Tibial nerve (tissue), 4 donors: ENCODE measurements around the gene FTCD. TPM values are rescaled to one million over a fixed set of nuclear protein-coding genes. Genes with fewer than 3 reads are reported as not detected.
"Not testable (repeated sequence)": the region's sequence is repeated elsewhere in the genome, so short reads cannot be mapped to it uniquely, and the experiment has no call there.

Experiments used
- DNase-seq, 2 donors: peaks; one replicate each; pipeline ENCODE4 v3.0.0-alpha.2; 2019; ENCODE audit warnings: low spot score in 2 of 2
- H3K27ac ChIP-seq, 4 donors: fragments of 200-600 bp; sonication (generic) in 3 of 4; one replicate each; pipeline ENCODE4 v1.5.1; 2017 to 2019; ENCODE audit warnings: mild to moderate bottlenecking in 1 of 4
- H3K27me3 ChIP-seq, 2 donors: fragments of 200-600 bp; sonication (generic) in 1 of 2; one replicate each; pipeline versions ENCODE4 v1.5.1 to v1.6.0; 2017 to 2019
- H3K36me3 ChIP-seq, 3 donors: fragments of 200-600 bp; sonication (generic); one replicate each; pipeline ENCODE4 v1.5.1; 2018 to 2019
- H3K4me1 ChIP-seq, 4 donors: fragments of 200-600 bp; sonication (generic) in 3 of 4; one replicate each; pipeline ENCODE4 v1.5.1; 2017 to 2019
- H3K4me3 ChIP-seq, 4 donors: fragments of 200-600 bp; sonication (generic) in 3 of 4; one replicate each; pipeline ENCODE4 v1.5.1; 2017 to 2019; ENCODE audit warnings: mild to moderate bottlenecking in 1 of 4, moderate library complexity in 1 of 4
- H3K9me3 ChIP-seq, 4 donors: fragments of 200-600 bp; sonication (generic) in 3 of 4; one replicate each; pipeline ENCODE4 v1.5.1; 2017 to 2019
- CTCF ChIP-seq, 5 experiments: fragments of 200-600 bp in 3 of 5; fragments of 450-650 bp in 2 of 5; sonication (generic) in 3 of 5; IDR thresholded peaks; one replicate each; pipeline ENCODE4 v1.5.1; 2016 to 2019; ENCODE audit warnings: antibody characterized with exemption in 5 of 5, mild to moderate bottlenecking in 3 of 5, moderate library complexity in 2 of 5
- EP300 ChIP-seq, 2 donors: sonication (generic); formaldehyde crosslinking; IDR thresholded peaks; one replicate each; pipeline ENCODE4 v1.6.1; 2017; ENCODE audit warnings: antibody characterized with exemption in 2 of 2, mild to moderate bottlenecking in 1 of 2
- POLR2A ChIP-seq, 2 donors: fragments of 450-650 bp; IDR thresholded peaks; one replicate each; pipeline ENCODE4 v1.6.1; 2017; ENCODE audit warnings: antibody characterized with exemption in 2 of 2, mild to moderate bottlenecking in 2 of 2, moderate library complexity in 2 of 2
- WGBS, 2 donors: methylation state at CpG; one replicate each; pipeline ENCODE4 v1.1.5; 2018; 5-methylcytosine and 5-hydroxymethylcytosine counted together
- total RNA-seq, 4 donors: library from RNA; depleted of rRNA; stranded (reverse); fragments of >200 nt; gene quantifications; one replicate each; pipeline ENCODE4 v1.1.0, GENCODE V29; 2016

FTCD gene, protein sequence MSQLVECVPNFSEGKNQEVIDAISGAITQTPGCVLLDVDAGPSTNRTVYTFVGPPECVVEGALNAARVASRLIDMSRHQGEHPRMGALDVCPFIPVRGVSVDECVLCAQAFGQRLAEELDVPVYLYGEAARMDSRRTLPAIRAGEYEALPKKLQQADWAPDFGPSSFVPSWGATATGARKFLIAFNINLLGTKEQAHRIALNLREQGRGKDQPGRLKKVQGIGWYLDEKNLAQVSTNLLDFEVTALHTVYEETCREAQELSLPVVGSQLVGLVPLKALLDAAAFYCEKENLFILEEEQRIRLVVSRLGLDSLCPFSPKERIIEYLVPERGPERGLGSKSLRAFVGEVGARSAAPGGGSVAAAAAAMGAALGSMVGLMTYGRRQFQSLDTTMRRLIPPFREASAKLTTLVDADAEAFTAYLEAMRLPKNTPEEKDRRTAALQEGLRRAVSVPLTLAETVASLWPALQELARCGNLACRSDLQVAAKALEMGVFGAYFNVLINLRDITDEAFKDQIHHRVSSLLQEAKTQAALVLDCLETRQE
- total RNA-seq = 10 to 100 TPM in 1 of 4 donors, 1 to 10 TPM in 3; 2.2 to 21.2 (median 2.5) TPM

DNA sequence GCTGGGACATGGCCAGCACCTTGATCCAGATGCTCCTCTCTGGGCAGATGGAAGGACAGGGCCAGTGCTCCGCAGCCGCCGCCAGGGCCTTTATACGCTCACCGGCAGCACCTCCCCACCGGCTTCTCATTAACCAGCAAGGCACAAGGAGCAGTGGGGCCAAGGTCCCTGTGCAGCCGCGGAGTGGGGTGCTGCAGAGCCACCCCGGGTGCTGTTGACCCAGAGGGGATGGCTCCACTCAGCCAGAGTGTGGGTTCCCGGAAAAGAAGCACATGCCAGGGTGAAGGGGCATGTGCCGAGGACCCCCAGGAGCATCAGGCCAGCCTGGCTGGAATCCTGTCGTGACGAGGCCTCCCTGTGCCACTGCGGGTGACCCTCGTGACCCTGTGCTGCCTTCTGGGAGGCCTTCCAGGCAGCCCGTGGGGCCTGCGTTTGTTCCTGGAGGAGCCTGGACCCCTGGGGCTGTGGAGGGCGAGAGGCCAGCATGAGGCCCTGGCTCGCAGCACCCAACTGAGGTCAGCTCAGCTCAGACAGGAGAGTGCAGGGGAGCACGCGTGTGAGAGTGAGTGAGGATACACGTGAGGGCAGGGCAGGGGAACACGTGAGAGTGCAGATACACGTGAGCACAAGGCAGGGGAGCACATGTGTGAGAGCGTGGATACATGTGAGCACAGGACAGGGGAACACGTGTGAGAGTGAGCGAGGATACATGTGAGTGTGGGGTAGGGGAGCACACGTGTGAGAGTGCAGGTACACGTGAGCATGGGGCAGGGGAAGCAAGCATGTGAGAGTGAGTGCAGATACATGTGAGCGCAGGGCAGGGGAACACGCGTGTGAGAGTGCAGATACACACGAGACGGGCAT is at the start of gene FTCD:
Gene FTCD, minus strand, starts transcription at position 66 of the 864 bp plus-strand sequence. Its CDS starts 56 bp downstream, at position 10.
- Histone ChIP-seq H3K27ac (no peak within 1 kb of the TSS), H3K4me1 (peaks cover 0 to 11% (median 5%) of the 10 kb centered on the region in 4 donors), H3K36me3 (no peaks in the 10 kb centered on the region), H3K4me3 (no peak within 1 kb of the TSS), H3K27me3 (peaks cover 0 to 10% of the 10 kb centered on the region in 2 donors), H3K9me3 (no peaks in the 10 kb centered on the region)
- no peak for TF ChIP-seq POLR2A (IDR thresholded peaks at IDR 0.05)
- no peak for TF ChIP-seq EP300 (IDR thresholded peaks at IDR 0.05)
- TF ChIP-seq CTCF (IDR thresholded peaks at IDR 0.05) = no peak
- WGBS, 2 donors = 72 to 78% methylated on average over 29 to 34 of the region's 34 CpGs
- peak in 1 of 2 donors; percentile 11 for DNase-seq

GRCh38 chr21:46205166-46205565 is 49.8 kb upstream of the FTCD start:
- H3K27me3 ChIP-seq = no peaks in the 10 kb centered on the region
- H3K4me3 ChIP-seq = no peak overlapping the region
- no peak overlapping the region for H3K27ac ChIP-seq
- H3K4me1 ChIP-seq = no peaks in the 10 kb centered on the region
- 89% methylated on average over 18 of the region's 18 CpGs for WGBS, 2 donors
- no peak for DNase-seq
- H3K9me3 ChIP-seq = no peaks in the 10 kb centered on the region
- peaks cover 3 to 88% (median 20%) of the 10 kb centered on the region in 3 donors for H3K36me3 ChIP-seq
- TF ChIP-seq EP300 (IDR thresholded peaks at IDR 0.05) (no peak), POLR2A (IDR thresholded peaks at IDR 0.05) (no peak), CTCF (IDR thresholded peaks at IDR 0.05) (no peak)

DNA sequence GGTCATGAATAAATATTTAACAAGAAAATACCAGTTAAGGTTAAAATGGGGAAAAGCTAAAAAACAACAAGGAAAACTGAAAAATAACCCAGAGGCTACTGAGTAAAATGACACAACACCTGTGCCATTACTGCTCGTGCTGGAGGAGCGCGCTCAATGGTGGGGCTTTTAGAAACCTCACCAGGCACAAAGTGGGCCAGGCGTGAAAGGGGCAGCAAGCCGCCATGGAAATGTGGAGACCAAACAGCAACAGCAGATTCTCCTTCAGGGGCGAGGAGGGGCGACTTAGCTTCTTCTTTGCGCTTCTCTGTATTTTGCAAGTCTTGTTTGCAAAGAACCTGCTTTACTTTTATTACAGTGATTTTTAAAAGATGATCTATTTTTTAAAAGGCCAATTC is 47.8 kb upstream of the FTCD start:
- whole genome bisulfite sequencing, 2 donors = 89 to 91% methylated on average over 8 of the region's 8 CpGs
- no peak overlapping the region for H3K27ac ChIP-seq
- no peaks in the 10 kb centered on the region for H3K9me3 ChIP-seq
- no peak overlapping the region for H3K4me3 ChIP-seq
- no peaks in the 10 kb centered on the region for H3K4me1 ChIP-seq
- peaks cover 3 to 86% (median 20%) of the 10 kb centered on the region in 3 donors for H3K36me3 ChIP-seq
- H3K27me3 ChIP-seq = no peaks in the 10 kb centered on the region
- TF ChIP-seq POLR2A (IDR thresholded peaks at IDR 0.05) = no peak
- no peak for TF ChIP-seq EP300 (IDR thresholded peaks at IDR 0.05)
- TF ChIP-seq CTCF (IDR thresholded peaks at IDR 0.05) = no peak
- no peak for DNase-seq

GRCh38 chr21:46202592-46203202 is 47.3 kb upstream of the FTCD start:
- TF ChIP-seq EP300 (IDR thresholded peaks at IDR 0.05) = no peak
- TF ChIP-seq CTCF (IDR thresholded peaks at IDR 0.05) = no peak
- no peak for TF ChIP-seq POLR2A (IDR thresholded peaks at IDR 0.05)
- H3K27ac ChIP-seq = no peak overlapping the region
- no peaks in the 10 kb centered on the region for H3K27me3 ChIP-seq
- no peak overlapping the region for H3K4me3 ChIP-seq
- no peaks in the 10 kb centered on the region for H3K4me1 ChIP-seq
- H3K9me3 ChIP-seq = no peaks in the 10 kb centered on the region
- H3K36me3 ChIP-seq = peaks cover 3 to 86% (median 20%) of the 10 kb centered on the region in 3 donors
- WGBS, 2 donors = 85 to 86% methylated on average over 6 of the region's 6 CpGs
- no peak for DNase-seq

- H3K36me3 ChIP-seq = peaks cover 3 to 86% (median 20%) of the 10 kb centered on the region in 3 donors
- not testable (repeated sequence) for H3K4me3 ChIP-seq, H3K4me1 ChIP-seq, DNase-seq, H3K9me3 ChIP-seq, H3K27ac ChIP-seq, H3K27me3 ChIP-seq
- 72 to 94% methylated on average over 3 of the region's 8 CpGs for WGBS, 2 donors
Observed at GRCh38 chr21:46200877-46201803, 45.8 kb upstream of the FTCD start.
